ENCODE data around the gene SMIM22. TPM values are rescaled to one million over a fixed set of nuclear protein-coding genes. Genes with fewer than 3 reads are reported as not detected.

SMIM22 gene
- total and polyA plus RNA-seq, 2 of the 8 experiments (the other 6 are each of a cell fraction or from before 2014, with no cell fraction given) = not detected

DNA sequence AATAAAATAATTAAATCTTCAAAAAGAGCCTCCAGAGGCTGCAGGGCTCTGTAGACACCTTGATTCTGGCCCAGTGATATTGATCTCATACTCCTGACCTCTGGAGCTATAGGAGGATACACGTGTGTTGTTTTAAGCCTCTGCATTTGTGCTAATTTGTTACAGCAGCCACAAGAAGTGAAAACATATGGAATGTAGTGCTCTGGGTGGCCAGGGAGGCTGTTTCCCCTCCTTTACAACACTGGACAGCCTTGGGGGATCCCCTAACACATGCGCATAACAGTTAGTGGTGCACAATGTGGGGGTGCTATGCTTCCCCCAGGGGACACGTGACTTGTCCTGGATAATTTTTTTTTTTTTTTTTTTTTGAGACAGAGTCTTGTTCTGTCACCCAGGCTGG lies 23.5 kb upstream of the SMIM22 start:
- Histone ChIP-seq H2BK120ac (replicated peaks; ENCODE audit: low read depth, low read length) (no peak overlapping the region), H3K9ac (replicated peaks in 1 of 4; ENCODE audit: extremely low read depth in 1 of 4, low read depth in 3 of 4, low read length in 3 of 4) (no peak overlapping the region), H2BK12ac (ENCODE audit: low read depth, low read length) (no peak overlapping the region), H2BK15ac (ENCODE audit: low read length) (no peak overlapping the region), H3K36me3 (ENCODE audit: control insufficient read depth in 2 of 4, insufficient read depth in 4 of 4, low read length in 3 of 4) (no peaks in the 10 kb centered on the region), H3K14ac (ENCODE audit: insufficient read length) (no peak overlapping the region), H3K9me3 (ENCODE audit: insufficient read depth in 2 of 2, low read depth in 1 of 2, low read length in 1 of 2) (no peaks in the 10 kb centered on the region), H4K5ac (ENCODE audit: insufficient read length, low read depth, low read length) (no peak overlapping the region), H3K27me3 (replicated peaks in 1 of 4; ENCODE audit: control insufficient read depth in 3 of 4, extremely low read depth in 1 of 4, insufficient read depth in 3 of 4, low read length in 3 of 4) (no peaks in the 10 kb centered on the region), H3K23me2 (ENCODE audit: low read depth, low read length) (peaks cover 10% of the 10 kb centered on the region), H4K8ac (ENCODE audit: extremely low read depth, insufficient read depth, low read length) (no peak overlapping the region), H3K79me2 (ENCODE audit: control insufficient read depth in 1 of 2, insufficient read depth in 2 of 2, low read length in 2 of 2) (0 out of 4 replicates have a peak, but pooled peaks cover 0 to under 1% of the 10 kb centered on the region in 2 experiments), H3K23ac (ENCODE audit: insufficient read length) (no peak overlapping the region), H2AFZ (ENCODE audit: low read length) (no peak overlapping the region), H3K79me1 (ENCODE audit: low read depth, low read length) (no peaks in the 10 kb centered on the region), H3K4ac (replicated peaks; ENCODE audit: insufficient read length, low read depth, low read length) (no peak overlapping the region), H4K91ac (replicated peaks; ENCODE audit: insufficient read length, low read length) (no peak overlapping the region), H3K56ac (replicated peaks; ENCODE audit: insufficient read length, low read depth, low read length) (no peak overlapping the region), H4K20me1 (replicated peaks in 1 of 2; ENCODE audit: control insufficient read depth in 1 of 2, insufficient read depth in 2 of 2, low read length in 2 of 2) (no peaks in the 10 kb centered on the region), H2BK20ac (ENCODE audit: low read length) (no peak overlapping the region), H3K4me3 (ENCODE audit: extremely low read depth in 1 of 4, insufficient read depth in 2 of 4, low read depth in 3 of 4, low read length in 4 of 4) (no peak overlapping the region), H2AK5ac (ENCODE audit: low read depth, low read length) (no peak overlapping the region), H2BK5ac (ENCODE audit: low read depth, low read length) (no peak overlapping the region), H3K18ac (ENCODE audit: extremely low read depth, low read length) (no peak overlapping the region), H3K27ac (ENCODE audit: low read depth, low read length) (no peak overlapping the region), H3K4me2 (ENCODE audit: insufficient read depth in 1 of 2, low read depth in 2 of 2, low read length in 2 of 2) (no peak overlapping the region), H3K4me1 (replicated peaks in 1 of 4; ENCODE audit: control insufficient read depth in 3 of 4, insufficient read depth in 4 of 4, low read length in 3 of 4) (peaks cover 0 to 3% (median 1%) of the 10 kb centered on the region in 4 experiments; a peak in 2 of 7 replicates)
- ChIA-PET POLR2A (ENCODE audit: partially characterized antibody) (interaction anchor here (1.1 kb wide), 2 partner anchors 10 to 73 kb away, joined by 3 read pairs; no protein-coding TSS in a partner anchor), CTCF (ENCODE audit: partially characterized antibody) (interaction anchor here (1.1 kb wide), 1 partner anchor 16 kb away, joined by 3 read pairs; no protein-coding TSS in a partner anchor)
- FAIRE-seq (no peak), DNase-seq (ENCODE audit: low read depth in 1 of 2, low spot score in 2 of 2) (no peak)
- WGBS, 2 experiments (ENCODE audit: extremely low coverage in 1 of 2, insufficient coverage in 1 of 2, insufficient read length in 1 of 2, insufficient replicate concordance in 2 of 2, low coverage in 1 of 2, low lambda C conversion rate in 2 of 2, missing lambda C conversion rate in 1 of 2) = 78% methylated on average over 3 of the region's 3 CpGs; no CpG with 5 or more reads in 1 of the 2 experiments
- no peak for TF ChIP-seq CTBP2 (IDR thresholded peaks at IDR 0.05; ENCODE audit: borderline replicate concordance, insufficient read depth, insufficient read length, low read length)
- no peak for TF ChIP-seq BCL11A (IDR thresholded peaks at IDR 0.05; ENCODE audit: low read depth in 2 of 2, low read length in 2 of 2)
- TF ChIP-seq CBX5 (IDR thresholded peaks at IDR 0.05; ENCODE audit: low read depth, low read length) = no peak
- TF ChIP-seq, protein P1, sequence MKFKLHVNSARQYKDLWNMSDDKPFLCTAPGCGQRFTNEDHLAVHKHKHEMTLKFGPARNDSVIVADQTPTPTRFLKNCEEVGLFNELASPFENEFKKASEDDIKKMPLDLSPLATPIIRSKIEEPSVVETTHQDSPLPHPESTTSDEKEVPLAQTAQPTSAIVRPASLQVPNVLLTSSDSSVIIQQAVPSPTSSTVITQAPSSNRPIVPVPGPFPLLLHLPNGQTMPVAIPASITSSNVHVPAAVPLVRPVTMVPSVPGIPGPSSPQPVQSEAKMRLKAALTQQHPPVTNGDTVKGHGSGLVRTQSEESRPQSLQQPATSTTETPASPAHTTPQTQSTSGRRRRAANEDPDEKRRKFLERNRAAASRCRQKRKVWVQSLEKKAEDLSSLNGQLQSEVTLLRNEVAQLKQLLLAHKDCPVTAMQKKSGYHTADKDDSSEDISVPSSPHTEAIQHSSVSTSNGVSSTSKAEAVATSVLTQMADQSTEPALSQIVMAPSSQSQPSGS (IDR thresholded peaks at IDR 0.05; ENCODE audit: low read length) = no peak
- no peak for TF ChIP-seq EZH2 (IDR thresholded peaks at IDR 0.05; ENCODE audit: low read depth, low read length, severe bottlenecking)
- TF ChIP-seq TAF1 (IDR thresholded peaks at IDR 0.05; ENCODE audit: low read depth, low read length) = no peak
- TF ChIP-seq RNF2 (IDR thresholded peaks at IDR 0.05; ENCODE audit: borderline replicate concordance, low read depth, low read length, missing control alignments, poor library complexity, severe bottlenecking) = no peak
- TF ChIP-seq KDM5A (IDR thresholded peaks at IDR 0.05; ENCODE audit: low read length) = no peak
- TF ChIP-seq SRF (IDR thresholded peaks at IDR 0.05; ENCODE audit: low read depth, low read length) = no peak
- no peak for TF ChIP-seq SIRT6 (IDR thresholded peaks at IDR 0.05; ENCODE audit: low read length)
- no peak for TF ChIP-seq NRF1 (IDR thresholded peaks at IDR 0.05; ENCODE audit: low read depth, low read length)
- TF ChIP-seq SP2 (IDR thresholded peaks at IDR 0.05; ENCODE audit: low read length) = no peak

All from H1 (cell line).